Osteocyte (in vitro differentiated cells): ENCODE results near the gene ANO6. TPM values are rescaled to one million over a fixed set of nuclear protein-coding genes. Genes with fewer than 3 reads are reported as not detected.

Experiments
- DNase-seq: peaks from one replicate; pipeline ENCODE4 v3.0.0; 2021; ENCODE audit warnings: mixed read lengths; ENCODE audit not compliant: unreplicated experiment; ENCODE audit errors: extremely low spot score
- H3K27ac Mint-ChIP-seq: one replicate; pipeline ENCODE4 v1.8.0; 2021; ENCODE audit warnings: mild to moderate bottlenecking, mixed read lengths; ENCODE audit not compliant: unreplicated experiment
- H3K27me3 Mint-ChIP-seq: one replicate; pipeline ENCODE4 v1.8.0; 2021; ENCODE audit warnings: mixed read lengths; ENCODE audit not compliant: unreplicated experiment
- H3K36me3 Mint-ChIP-seq: one replicate; pipeline ENCODE4 v1.8.0; 2021; ENCODE audit warnings: mixed read lengths; ENCODE audit not compliant: unreplicated experiment
- H3K4me1 Mint-ChIP-seq: one replicate; pipeline ENCODE4 v1.8.0; 2021; ENCODE audit warnings: mixed read lengths; ENCODE audit not compliant: unreplicated experiment
- H3K4me3 Mint-ChIP-seq: one replicate; pipeline ENCODE4 v1.8.0; 2021; ENCODE audit warnings: mild to moderate bottlenecking, moderate library complexity, mixed read lengths; ENCODE audit not compliant: unreplicated experiment
- H3K9me3 Mint-ChIP-seq: one replicate; pipeline ENCODE4 v1.8.0; 2021; ENCODE audit warnings: mixed read lengths; ENCODE audit not compliant: unreplicated experiment
- total RNA-seq: library from RNA; stranded (reverse); gene quantifications from 2 replicates; pipeline ENCODE4 v1.2.1, GENCODE V29; 2021
- TF ChIP-seq, protein P1 (sequence below): fragments of 200-600 bp; sonication (generic); IDR thresholded peaks from 2 replicates; pipeline ENCODE4 v1.5.0; 2021; ENCODE audit warnings: antibody characterized with exemption, mild to moderate bottlenecking, moderate library complexity

ANO6 gene
- total RNA-seq, 1 donor from 2014 or later, result 65.5 TPM

DNA sequence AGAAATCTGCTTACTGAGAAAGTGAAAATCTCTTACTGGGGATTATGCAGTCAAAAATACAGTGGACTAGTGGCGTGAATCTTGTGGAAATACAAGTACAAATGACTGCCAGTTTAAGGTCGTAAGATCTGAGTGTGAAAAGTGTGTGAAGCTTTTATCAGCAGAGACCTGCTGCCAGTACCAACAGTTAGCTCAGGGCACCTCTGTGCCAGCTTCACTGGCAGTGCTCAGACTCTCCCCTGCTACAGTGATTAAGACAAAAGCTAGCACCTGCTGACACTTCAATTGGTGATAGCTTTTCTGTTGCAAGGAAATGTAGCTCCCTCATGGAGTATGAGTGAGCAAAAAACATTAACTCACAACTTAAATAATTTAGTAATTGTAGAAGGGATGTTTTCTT, 185.1 kb downstream of the ANO6 start:
- H3K4me3 Mint-ChIP-seq, result no peak overlapping the region
- TF ChIP-seq, protein P1, sequence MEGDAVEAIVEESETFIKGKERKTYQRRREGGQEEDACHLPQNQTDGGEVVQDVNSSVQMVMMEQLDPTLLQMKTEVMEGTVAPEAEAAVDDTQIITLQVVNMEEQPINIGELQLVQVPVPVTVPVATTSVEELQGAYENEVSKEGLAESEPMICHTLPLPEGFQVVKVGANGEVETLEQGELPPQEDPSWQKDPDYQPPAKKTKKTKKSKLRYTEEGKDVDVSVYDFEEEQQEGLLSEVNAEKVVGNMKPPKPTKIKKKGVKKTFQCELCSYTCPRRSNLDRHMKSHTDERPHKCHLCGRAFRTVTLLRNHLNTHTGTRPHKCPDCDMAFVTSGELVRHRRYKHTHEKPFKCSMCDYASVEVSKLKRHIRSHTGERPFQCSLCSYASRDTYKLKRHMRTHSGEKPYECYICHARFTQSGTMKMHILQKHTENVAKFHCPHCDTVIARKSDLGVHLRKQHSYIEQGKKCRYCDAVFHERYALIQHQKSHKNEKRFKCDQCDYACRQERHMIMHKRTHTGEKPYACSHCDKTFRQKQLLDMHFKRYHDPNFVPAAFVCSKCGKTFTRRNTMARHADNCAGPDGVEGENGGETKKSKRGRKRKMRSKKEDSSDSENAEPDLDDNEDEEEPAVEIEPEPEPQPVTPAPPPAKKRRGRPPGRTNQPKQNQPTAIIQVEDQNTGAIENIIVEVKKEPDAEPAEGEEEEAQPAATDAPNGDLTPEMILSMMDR, result no peak
- no peaks in the 10 kb centered on the region for H3K27me3 Mint-ChIP-seq
- H3K4me1 Mint-ChIP-seq, result no peaks in the 10 kb centered on the region
- H3K9me3 Mint-ChIP-seq, result no peaks in the 10 kb centered on the region
- peaks cover 44% of the 10 kb centered on the region for H3K36me3 Mint-ChIP-seq
- no peak overlapping the region for H3K27ac Mint-ChIP-seq
- no peak for DNase-seq

DNA sequence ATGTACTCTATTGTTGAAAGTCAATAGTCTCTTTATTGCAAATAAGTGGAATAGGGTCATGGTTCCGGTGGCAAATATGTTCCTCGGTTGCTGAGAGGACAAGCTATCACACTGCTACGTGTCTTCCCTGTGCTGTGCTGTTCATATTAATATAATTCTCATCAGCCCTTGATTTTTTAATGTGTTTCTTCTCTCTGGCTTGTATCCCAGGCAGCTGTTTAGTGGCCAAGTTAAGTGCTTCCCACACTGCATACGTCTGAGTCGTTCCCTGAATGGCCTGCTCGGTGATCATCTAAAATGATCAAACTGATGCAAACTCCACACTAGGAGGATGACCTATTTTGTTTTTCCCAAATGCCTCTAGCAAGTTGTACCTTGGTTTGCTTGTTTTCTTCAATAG, 186.4 kb downstream of the ANO6 start:
- Mint-ChIP-seq H3K27ac (no peak overlapping the region), H3K4me1 (no peaks in the 10 kb centered on the region), H3K27me3 (no peaks in the 10 kb centered on the region), H3K4me3 (no peak overlapping the region), H3K36me3 (peaks cover 41% of the 10 kb centered on the region), H3K9me3 (no peaks in the 10 kb centered on the region)
- no peak for DNase-seq
- TF ChIP-seq, protein P1, result no peak

DNA sequence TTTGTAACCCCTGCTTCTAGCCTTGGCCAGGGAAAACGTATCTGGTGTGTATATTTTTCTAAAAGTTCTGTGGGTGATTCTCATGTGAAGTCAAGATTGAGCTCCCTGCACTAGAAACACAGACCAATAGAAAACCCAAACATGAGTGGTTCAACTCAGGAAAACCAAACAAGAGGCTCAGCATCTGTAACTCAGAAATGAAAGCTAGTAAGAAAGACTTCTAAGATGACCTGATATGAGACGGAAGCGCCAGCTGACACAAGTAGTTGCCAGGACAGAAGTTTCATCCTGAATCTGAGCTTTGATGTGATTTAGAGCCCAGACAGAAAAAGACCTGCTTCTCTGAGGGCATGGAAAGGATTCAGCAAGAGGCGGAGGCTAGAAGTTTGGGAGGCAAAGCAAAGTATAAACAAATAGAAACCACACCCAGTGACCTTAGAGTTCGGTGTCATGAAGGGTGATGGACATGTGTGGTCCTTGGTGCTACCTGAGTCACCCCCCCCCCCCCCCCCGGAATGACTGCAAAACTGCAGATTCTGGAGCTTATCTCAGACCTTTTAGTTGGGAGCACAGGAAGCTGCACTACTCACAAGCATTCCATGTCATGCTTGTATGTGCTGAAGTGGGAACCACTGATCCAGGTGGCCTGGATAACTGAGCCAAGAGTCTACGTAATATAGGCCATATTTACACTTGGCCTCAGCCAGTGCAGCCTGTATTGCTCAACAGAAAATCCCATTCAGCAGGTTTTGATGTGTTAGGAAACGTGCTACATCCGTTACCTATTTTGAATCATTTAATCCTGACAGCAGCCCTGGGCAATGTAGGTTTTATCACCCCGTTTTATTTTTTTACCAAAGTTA, 191.3 kb downstream of the ANO6 start:
- Mint-ChIP-seq H3K4me1 (peaks cover 5% of the 10 kb centered on the region), H3K9me3 (no peaks in the 10 kb centered on the region), H3K36me3 (peaks cover 46% of the 10 kb centered on the region), H3K4me3 (no peak overlapping the region), H3K27ac (no peak overlapping the region), H3K27me3 (no peaks in the 10 kb centered on the region)
- DNase-seq, result no peak
- TF ChIP-seq, protein P1, result no peak

DNA sequence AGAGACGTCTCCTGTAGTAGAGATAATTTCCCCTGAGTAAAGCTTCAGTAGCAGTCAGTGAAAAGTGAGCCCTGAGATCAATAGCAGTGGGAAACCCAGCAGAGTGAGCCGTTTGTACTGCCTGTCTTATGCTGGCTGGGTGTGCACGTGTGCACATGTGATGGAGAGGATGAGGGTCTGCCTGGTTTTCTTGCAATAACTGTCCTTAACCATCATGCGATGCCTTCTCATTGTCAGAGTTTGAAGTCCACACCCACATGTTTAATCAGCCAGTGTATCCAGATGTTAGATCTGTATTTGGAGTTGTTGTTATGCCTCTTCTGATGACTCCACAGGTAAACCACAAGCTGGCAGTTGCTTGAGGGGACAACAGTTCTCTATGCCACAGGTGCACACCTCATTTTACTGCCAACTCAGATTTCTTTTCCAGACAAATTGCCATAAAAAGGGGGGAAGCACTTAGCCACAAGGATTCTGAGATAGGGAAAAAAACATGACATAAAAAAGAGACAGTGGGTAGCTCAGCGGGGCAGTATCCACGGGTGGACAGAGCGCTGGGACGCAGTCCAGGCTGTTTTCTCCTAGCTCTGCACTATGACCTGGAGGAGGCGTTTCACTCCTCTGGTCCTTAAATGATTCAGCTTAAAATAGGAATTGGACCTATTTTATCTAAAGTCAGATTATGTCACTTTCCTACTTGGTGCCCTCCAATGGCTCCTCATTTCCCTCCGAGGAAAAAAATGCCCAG, 192.3 kb downstream of the ANO6 start:
- DNase-seq, result no peak
- TF ChIP-seq, protein P1, result no peak
- H3K36me3 Mint-ChIP-seq, result peaks cover 37% of the 10 kb centered on the region
- H3K4me1 Mint-ChIP-seq, result peaks cover 5% of the 10 kb centered on the region
- H3K27ac Mint-ChIP-seq, result no peak overlapping the region
- no peak overlapping the region for H3K4me3 Mint-ChIP-seq
- no peaks in the 10 kb centered on the region for H3K27me3 Mint-ChIP-seq
- H3K9me3 Mint-ChIP-seq, result no peaks in the 10 kb centered on the region

DNA sequence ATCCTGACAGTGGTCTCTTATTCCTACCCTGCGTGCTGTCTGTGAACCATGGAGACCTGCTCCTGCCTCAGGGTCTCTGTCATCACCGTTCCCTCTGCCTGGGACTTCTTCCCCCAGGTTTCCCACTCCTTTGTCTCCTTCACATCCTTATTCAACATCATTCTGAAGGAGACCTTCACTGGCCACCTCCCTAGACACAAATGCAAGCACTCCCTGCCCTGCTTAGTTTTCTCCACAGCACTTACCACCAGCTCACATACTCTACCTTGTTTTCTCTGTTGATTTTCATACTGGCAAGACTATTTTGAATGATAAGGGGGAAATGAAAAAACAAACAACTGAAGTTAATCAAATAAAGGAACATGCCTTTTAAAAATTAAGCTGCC, 192.8 kb downstream of the ANO6 start:
- H3K4me3 Mint-ChIP-seq, result no peak overlapping the region
- TF ChIP-seq, protein P1, result no peak
- no peaks in the 10 kb centered on the region for H3K9me3 Mint-ChIP-seq
- H3K36me3 Mint-ChIP-seq, result peaks cover 34% of the 10 kb centered on the region
- no peak for DNase-seq
- H3K27me3 Mint-ChIP-seq, result no peaks in the 10 kb centered on the region
- H3K27ac Mint-ChIP-seq, result no peak overlapping the region
- H3K4me1 Mint-ChIP-seq, result peaks cover 5% of the 10 kb centered on the region
